Raji (cell line): ENCODE measurements around the gene SART1.
A peak's percentile ranks its signal among the peaks of the same experiment; 100 is the strongest.

Experiments used
- POLR2A ChIP-seq: IDR thresholded peaks from 2 replicates; pipeline ENCODE4 v1.6.1; 2011; ENCODE audit warnings: low read depth, low read length, control low read depth; ENCODE audit not compliant: insufficient read depth

SART1 gene

GRCh38 chr11:65976216-65977176, 15.0 kb downstream of the SART1 start:
- no peak for TF ChIP-seq POLR2A

GRCh38 chr11:65977621-65978390, 16.3 kb downstream of the SART1 start:
- no peak for TF ChIP-seq POLR2A

GRCh38 chr11:65978391-65979238, 17.1 kb downstream of the SART1 start:
- TF ChIP-seq POLR2A = no peak

GRCh38 chr11:65979261-65979759, 17.8 kb downstream of the SART1 start:
- no peak for TF ChIP-seq POLR2A

- TF ChIP-seq POLR2A = no peak
These were observed 19.7 kb downstream of the SART1 start for GRCh38 chr11:65981101-65981740.

- TF ChIP-seq POLR2A = no peak
These were observed 20.7 kb downstream of the SART1 start for GRCh38 chr11:65981972-65982823.

GRCh38 chr11:65982824-65983588, 21.5 kb downstream of the SART1 start:
- TF ChIP-seq POLR2A = no peak

- TF ChIP-seq POLR2A = no peak
These were observed 22.1 kb downstream of the SART1 start for GRCh38 chr11:65983589-65983987.

GRCh38 chr11:65987336-65987735, 25.8 kb downstream of the SART1 start:
- TF ChIP-seq POLR2A = no peak

- peak; percentile 26; the same call in 1 of the 2 replicates for TF ChIP-seq POLR2A
These were observed 27.5 kb downstream of the SART1 start for GRCh38 chr11:65988791-65989592.

- TF ChIP-seq POLR2A = no peak
These were observed 30.5 kb downstream of the SART1 start for GRCh38 chr11:65992056-65992455.

GRCh38 chr11:65997286-65997685, 35.8 kb downstream of the SART1 start:
- no peak for TF ChIP-seq POLR2A

- TF ChIP-seq POLR2A = peak; percentile 92
These were observed 40.6 kb downstream of the SART1 start, which contains the start of the genes BANF1 and EIF1AD for GRCh38 chr11:66001942-66002647. TSS of gene BANF1 (plus strand) at chr11:66002503. CDS start at chr11:66003251, 748 bp downstream. TSS of gene EIF1AD (minus strand) at chr11:66002157. CDS start at chr11:66000389, 1,768 bp downstream.
